ENCODE results near the gene MGLL.
A peak's percentile ranks its signal among the peaks of the same experiment; 100 is the strongest.

Gene MGLL

GRCh38 chr3:127739347-127740135 lies 82.8 kb downstream of the MGLL start:
- H3K4me3 ChIP-seq (ENCODE audit: low read depth, low read length, poor library complexity, severe bottlenecking) = no peak overlapping the region
- no peaks in the 10 kb centered on the region for H3K27me3 ChIP-seq (ENCODE audit: insufficient read depth, low read length)
- TF ChIP-seq CTCF (IDR thresholded peaks at IDR 0.05; ENCODE audit: low read length) (no peak), EZH2 (IDR thresholded peaks at IDR 0.05; ENCODE audit: borderline replicate concordance, low read length) (no peak)
- no peak overlapping the region for H3K9ac ChIP-seq (ENCODE audit: low read length)
- no peaks in the 10 kb centered on the region for H3F3A ChIP-seq (ENCODE audit: insufficient read depth, low read length)
- H3K4me1 ChIP-seq (ENCODE audit: insufficient read depth, low read length, severe bottlenecking) = peaks cover 27% of the 10 kb centered on the region
- H3K79me2 ChIP-seq (ENCODE audit: insufficient read depth, low read length) = no peaks in the 10 kb centered on the region
- no peaks in the 10 kb centered on the region for H3K36me3 ChIP-seq (ENCODE audit: insufficient read depth, low read length)
- no peaks in the 10 kb centered on the region for H4K20me1 ChIP-seq (ENCODE audit: insufficient read depth, low read length)
- H3K4me2 ChIP-seq (ENCODE audit: low read length) = no peak overlapping the region
- no peak overlapping the region for H2AFZ ChIP-seq (ENCODE audit: low read length)
- H3K9me3 ChIP-seq (ENCODE audit: low read length) = no peaks in the 10 kb centered on the region
- H3K9me2 ChIP-seq (ENCODE audit: low read depth, low read length) = no peaks in the 10 kb centered on the region
- no peak overlapping the region for H3K27ac ChIP-seq (ENCODE audit: low read depth, low read length, poor library complexity, severe bottlenecking)

- no peak overlapping the region for H2AFZ ChIP-seq (ENCODE audit: low read length)
- no peak overlapping the region for H3K9ac ChIP-seq (ENCODE audit: low read length)
- H3F3A ChIP-seq (ENCODE audit: insufficient read depth, low read length) = no peaks in the 10 kb centered on the region
- H3K79me2 ChIP-seq (ENCODE audit: insufficient read depth, low read length) = no peaks in the 10 kb centered on the region
- no peaks in the 10 kb centered on the region for H3K36me3 ChIP-seq (ENCODE audit: insufficient read depth, low read length)
- no peaks in the 10 kb centered on the region for H3K9me2 ChIP-seq (ENCODE audit: low read depth, low read length)
- H3K4me1 ChIP-seq (ENCODE audit: insufficient read depth, low read length, severe bottlenecking) = peaks cover 39% of the 10 kb centered on the region
- H3K9me3 ChIP-seq (ENCODE audit: low read length) = no peaks in the 10 kb centered on the region
- no peak overlapping the region for H3K4me2 ChIP-seq (ENCODE audit: low read length)
- no peak for TF ChIP-seq EZH2 (IDR thresholded peaks at IDR 0.05; ENCODE audit: borderline replicate concordance, low read length)
- no peaks in the 10 kb centered on the region for H3K27me3 ChIP-seq (ENCODE audit: insufficient read depth, low read length)
- no peaks in the 10 kb centered on the region for H4K20me1 ChIP-seq (ENCODE audit: insufficient read depth, low read length)
- no peak overlapping the region for H3K27ac ChIP-seq (ENCODE audit: low read depth, low read length, poor library complexity, severe bottlenecking)
- H3K4me3 ChIP-seq (ENCODE audit: low read depth, low read length, poor library complexity, severe bottlenecking) = no peak overlapping the region
Measured at GRCh38 chr3:127738192-127738840, 84.0 kb downstream of the MGLL start.

GRCh38 chr3:127736801-127737539 lies 85.3 kb downstream of the MGLL start:
- H3K9me2 ChIP-seq (ENCODE audit: low read depth, low read length) = no peaks in the 10 kb centered on the region
- H3F3A ChIP-seq (ENCODE audit: insufficient read depth, low read length) = no peaks in the 10 kb centered on the region
- no peak overlapping the region for H3K9ac ChIP-seq (ENCODE audit: low read length)
- no peak overlapping the region for H2AFZ ChIP-seq (ENCODE audit: low read length)
- no peaks in the 10 kb centered on the region for H3K9me3 ChIP-seq (ENCODE audit: low read length)
- H3K27me3 ChIP-seq (ENCODE audit: insufficient read depth, low read length) = no peaks in the 10 kb centered on the region
- no peaks in the 10 kb centered on the region for H3K36me3 ChIP-seq (ENCODE audit: insufficient read depth, low read length)
- peak overlapping the region; percentile 80 for H3K27ac ChIP-seq (ENCODE audit: low read depth, low read length, poor library complexity, severe bottlenecking)
- no peaks in the 10 kb centered on the region for H3K79me2 ChIP-seq (ENCODE audit: insufficient read depth, low read length)
- no peaks in the 10 kb centered on the region for H4K20me1 ChIP-seq (ENCODE audit: insufficient read depth, low read length)
- H3K4me1 ChIP-seq (ENCODE audit: insufficient read depth, low read length, severe bottlenecking) = peaks cover 51% of the 10 kb centered on the region
- H3K4me3 ChIP-seq (ENCODE audit: low read depth, low read length, poor library complexity, severe bottlenecking) = no peak overlapping the region
- TF ChIP-seq CTCF (IDR thresholded peaks at IDR 0.05; ENCODE audit: low read length) (no peak), EZH2 (IDR thresholded peaks at IDR 0.05; ENCODE audit: borderline replicate concordance, low read length) (no peak)
- H3K4me2 ChIP-seq (ENCODE audit: low read length) = peak overlapping the region; percentile 71; the same call in 1 of the 2 replicates

Measured in OCI-LY1 (cell line).